NCI-H2196 (cell line): ENCODE results near the gene ATAD2B.

Experiments used
- DNase-seq: peaks from one replicate; lab custom pipeline; 2025; ENCODE audit not compliant: unreplicated experiment; lab: John Stamatoyannopoulos, UW

ATAD2B gene

GRCh38 chr2:23705771-23706612 lies 220.9 kb downstream of the ATAD2B start:
- no peak for DNase-seq

GRCh38 chr2:23703583-23704385 lies 223.1 kb downstream of the ATAD2B start:
- no peak for DNase-seq

- no peak for DNase-seq
These were observed 223.8 kb downstream of the ATAD2B start for GRCh38 chr2:23703037-23703582.

- no peak for DNase-seq
These were observed 226.3 kb downstream of the ATAD2B start for GRCh38 chr2:23700627-23701026.

- DNase-seq: no peak
These were observed 227.4 kb downstream of the ATAD2B start for GRCh38 chr2:23699580-23699925.

- no peak for DNase-seq
These were observed 228.0 kb downstream of the ATAD2B start for GRCh38 chr2:23698721-23699579.
